ENCODE results near the gene RGS18. TPM values are rescaled to one million over a fixed set of nuclear protein-coding genes. Genes with fewer than 3 reads are reported as not detected.

Gene RGS18
- total and polyA plus RNA-seq, 2 experiments from 2014 or later, result not detected

DNA sequence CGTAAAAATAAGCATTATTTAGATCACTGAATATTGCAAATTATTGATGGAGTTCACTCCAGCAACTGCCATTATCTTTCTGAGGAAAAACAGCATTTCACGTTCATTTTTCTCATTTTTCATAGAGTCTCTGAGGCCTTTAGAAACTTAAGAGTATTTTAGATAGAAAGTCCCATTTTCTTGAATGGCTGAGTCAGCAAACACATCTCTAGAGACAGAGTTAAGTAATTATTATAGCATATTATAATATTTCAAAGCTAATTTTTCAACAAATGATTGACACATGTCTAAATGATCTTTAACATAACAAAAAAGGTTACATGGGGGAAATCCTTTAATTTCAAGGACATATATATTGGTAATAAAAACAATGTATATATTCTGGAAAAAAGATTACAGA is 31.8 kb downstream of the RGS18 start:
- Histone ChIP-seq H3K27me3 (ENCODE audit: insufficient read depth) (no peaks in the 10 kb centered on the region), H2AFZ (no peak overlapping the region), H4K20me1 (replicated peaks; ENCODE audit: insufficient read depth) (no peaks in the 10 kb centered on the region), H3K4me2 (no peak overlapping the region), H3K79me2 (replicated peaks; ENCODE audit: insufficient read depth) (no peaks in the 10 kb centered on the region), H3K4me1 (ENCODE audit: insufficient read depth) (peaks cover 11% of the 10 kb centered on the region; the same call in 1 of the 2 replicates), H3K4me3 (no peak overlapping the region), H3K27ac (ENCODE audit: low read depth) (no peak overlapping the region), H3K9me2 (ENCODE audit: insufficient read depth) (no peaks in the 10 kb centered on the region), H3K36me3 (ENCODE audit: insufficient read depth) (no peaks in the 10 kb centered on the region), H3F3A (replicated peaks; ENCODE audit: low read depth) (no peaks in the 10 kb centered on the region)
- no peak for ATAC-seq
- Mint-ChIP-seq H3K4me3 (no peak overlapping the region), H3K27me3 (ENCODE audit: insufficient read depth, low read depth, poor library complexity) (no peaks in the 10 kb centered on the region), H3K9me3 (no peaks in the 10 kb centered on the region), H3K27ac (no peak overlapping the region), H3K4me1 (peaks cover 7% of the 10 kb centered on the region; the same call in 2 of the 3 replicates), H3K36me3 (ENCODE audit: low read depth) (no peaks in the 10 kb centered on the region)
- no peak for DNase-seq (ENCODE audit: low spot score)
- TF ChIP-seq, protein P1, sequence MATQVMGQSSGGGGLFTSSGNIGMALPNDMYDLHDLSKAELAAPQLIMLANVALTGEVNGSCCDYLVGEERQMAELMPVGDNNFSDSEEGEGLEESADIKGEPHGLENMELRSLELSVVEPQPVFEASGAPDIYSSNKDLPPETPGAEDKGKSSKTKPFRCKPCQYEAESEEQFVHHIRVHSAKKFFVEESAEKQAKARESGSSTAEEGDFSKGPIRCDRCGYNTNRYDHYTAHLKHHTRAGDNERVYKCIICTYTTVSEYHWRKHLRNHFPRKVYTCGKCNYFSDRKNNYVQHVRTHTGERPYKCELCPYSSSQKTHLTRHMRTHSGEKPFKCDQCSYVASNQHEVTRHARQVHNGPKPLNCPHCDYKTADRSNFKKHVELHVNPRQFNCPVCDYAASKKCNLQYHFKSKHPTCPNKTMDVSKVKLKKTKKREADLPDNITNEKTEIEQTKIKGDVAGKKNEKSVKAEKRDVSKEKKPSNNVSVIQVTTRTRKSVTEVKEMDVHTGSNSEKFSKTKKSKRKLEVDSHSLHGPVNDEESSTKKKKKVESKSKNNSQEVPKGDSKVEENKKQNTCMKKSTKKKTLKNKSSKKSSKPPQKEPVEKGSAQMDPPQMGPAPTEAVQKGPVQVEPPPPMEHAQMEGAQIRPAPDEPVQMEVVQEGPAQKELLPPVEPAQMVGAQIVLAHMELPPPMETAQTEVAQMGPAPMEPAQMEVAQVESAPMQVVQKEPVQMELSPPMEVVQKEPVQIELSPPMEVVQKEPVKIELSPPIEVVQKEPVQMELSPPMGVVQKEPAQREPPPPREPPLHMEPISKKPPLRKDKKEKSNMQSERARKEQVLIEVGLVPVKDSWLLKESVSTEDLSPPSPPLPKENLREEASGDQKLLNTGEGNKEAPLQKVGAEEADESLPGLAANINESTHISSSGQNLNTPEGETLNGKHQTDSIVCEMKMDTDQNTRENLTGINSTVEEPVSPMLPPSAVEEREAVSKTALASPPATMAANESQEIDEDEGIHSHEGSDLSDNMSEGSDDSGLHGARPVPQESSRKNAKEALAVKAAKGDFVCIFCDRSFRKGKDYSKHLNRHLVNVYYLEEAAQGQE (IDR thresholded peaks at IDR 0.05; ENCODE audit: unreplicated experiment), result no peak
- TF ChIP-seq ZNF462 (CRISPR knock-in tag; IDR thresholded peaks at IDR 0.05) (no peak), ZNF114 (CRISPR knock-in tag; IDR thresholded peaks at IDR 0.05) (no peak), STAT1 (IDR thresholded peaks at IDR 0.05; ENCODE audit: unreplicated experiment) (no peak), CREB1 (CRISPR knock-in tag; IDR thresholded peaks at IDR 0.05; ENCODE audit: low read depth) (no peak), JUNB (IDR thresholded peaks at IDR 0.05; ENCODE audit: unreplicated experiment) (no peak), NANOG (IDR thresholded peaks at IDR 0.05; ENCODE audit: borderline replicate concordance) (no peak), ETS1 (IDR thresholded peaks at IDR 0.05) (no peak), EZH2 (IDR thresholded peaks at IDR 0.05; ENCODE audit: low read depth, unreplicated experiment) (no peak), EZH2phosphoT487 (IDR thresholded peaks at IDR 0.05; ENCODE audit: unreplicated experiment) (no peak), POLR2AphosphoS5 (IDR thresholded peaks at IDR 0.05; ENCODE audit: low read depth) (no peak), ZNF331 (CRISPR knock-in tag; IDR thresholded peaks at IDR 0.05; ENCODE audit: low read depth) (no peak)
- TF ChIP-seq, protein P2, sequence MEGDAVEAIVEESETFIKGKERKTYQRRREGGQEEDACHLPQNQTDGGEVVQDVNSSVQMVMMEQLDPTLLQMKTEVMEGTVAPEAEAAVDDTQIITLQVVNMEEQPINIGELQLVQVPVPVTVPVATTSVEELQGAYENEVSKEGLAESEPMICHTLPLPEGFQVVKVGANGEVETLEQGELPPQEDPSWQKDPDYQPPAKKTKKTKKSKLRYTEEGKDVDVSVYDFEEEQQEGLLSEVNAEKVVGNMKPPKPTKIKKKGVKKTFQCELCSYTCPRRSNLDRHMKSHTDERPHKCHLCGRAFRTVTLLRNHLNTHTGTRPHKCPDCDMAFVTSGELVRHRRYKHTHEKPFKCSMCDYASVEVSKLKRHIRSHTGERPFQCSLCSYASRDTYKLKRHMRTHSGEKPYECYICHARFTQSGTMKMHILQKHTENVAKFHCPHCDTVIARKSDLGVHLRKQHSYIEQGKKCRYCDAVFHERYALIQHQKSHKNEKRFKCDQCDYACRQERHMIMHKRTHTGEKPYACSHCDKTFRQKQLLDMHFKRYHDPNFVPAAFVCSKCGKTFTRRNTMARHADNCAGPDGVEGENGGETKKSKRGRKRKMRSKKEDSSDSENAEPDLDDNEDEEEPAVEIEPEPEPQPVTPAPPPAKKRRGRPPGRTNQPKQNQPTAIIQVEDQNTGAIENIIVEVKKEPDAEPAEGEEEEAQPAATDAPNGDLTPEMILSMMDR (conservative IDR thresholded peaks at IDR 0.05; ENCODE audit: low read depth in 2 of 2), result no peak
